PFSK-1 (cell line): ENCODE measurements around the gene OTOP3.

Experiments
- FOXP2 ChIP-seq: optimal IDR thresholded peaks from 2 replicates; pipeline ENCODE3; 2011; ENCODE audit warnings: borderline replicate concordance, control low read depth, inconsistent platforms; ENCODE audit not compliant: insufficient read depth; ENCODE audit errors: extremely low read length, extremely low read depth
- POLR2AphosphoS5 ChIP-seq: IDR thresholded peaks from 2 replicates; pipeline ENCODE4 v1.6.1; 2012; ENCODE audit warnings: low read depth, mild to moderate bottlenecking, control low read depth, low read length, moderate library complexity
- SIN3A ChIP-seq: IDR thresholded peaks from 2 replicates; pipeline ENCODE4 v1.6.1; 2012; ENCODE audit warnings: mild to moderate bottlenecking, low read length, moderate library complexity, borderline replicate concordance; ENCODE audit not compliant: insufficient read depth
- TAF1 ChIP-seq: IDR thresholded peaks from 2 replicates; pipeline ENCODE4 v1.6.1; 2012; ENCODE audit warnings: low read length, control low read depth, borderline replicate concordance; ENCODE audit not compliant: insufficient read depth
- TF ChIP-seq, protein P1 (sequence below), 2 experiments: IDR thresholded peaks; 2 replicates each; pipeline versions ENCODE4 v1.6.1 to v1.8.0; 2011 to 2012; ENCODE audit warnings: low read depth in 2 of 2, low read length in 2 of 2, control low read depth in 1 of 2, inconsistent platforms in 1 of 2, mild to moderate bottlenecking in 1 of 2, moderate library complexity in 1 of 2; ENCODE audit not compliant: insufficient read depth in 1 of 2

The OTOP3 gene

DNA sequence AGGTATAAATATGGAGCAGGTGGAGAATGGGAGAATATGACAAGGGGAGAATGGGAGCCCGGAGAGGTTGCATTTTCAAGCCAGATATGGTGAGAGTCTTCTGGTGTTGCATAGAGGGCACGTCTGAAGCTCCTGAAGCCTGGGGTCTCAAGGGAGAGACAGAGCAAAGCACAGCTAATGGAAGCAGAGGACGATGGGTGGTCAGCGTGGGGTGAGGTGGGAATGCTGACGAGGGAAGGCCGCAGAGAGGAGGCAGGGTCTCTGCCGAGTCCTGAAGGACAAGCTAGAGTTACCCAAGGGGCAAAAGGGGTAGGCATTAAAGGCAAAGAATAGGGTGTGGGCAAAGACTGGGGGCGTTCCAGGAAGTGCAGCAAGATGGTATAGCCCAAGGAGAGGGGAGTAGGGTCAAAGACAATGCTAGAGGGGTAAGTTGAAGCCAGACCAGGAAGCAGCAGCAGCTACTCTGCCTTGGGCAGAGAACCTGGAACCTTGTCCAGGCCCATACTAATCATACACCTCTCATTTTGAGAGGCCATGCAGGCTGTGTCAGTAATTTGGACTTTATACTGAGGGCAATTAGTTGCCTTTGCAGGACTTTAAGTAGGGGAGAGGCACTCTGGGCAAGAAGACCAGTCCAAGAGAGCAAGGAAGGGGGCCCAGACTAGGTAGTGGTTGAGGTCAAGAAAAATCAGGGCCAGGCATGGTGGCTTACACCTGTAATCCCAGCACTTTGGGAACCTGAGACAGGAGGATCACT, 2.7 kb downstream of the OTOP3 start:
- TF ChIP-seq FOXP2 (no peak), POLR2AphosphoS5 (no peak), SIN3A (no peak), TAF1 (no peak)
- TF ChIP-seq, protein P1, sequence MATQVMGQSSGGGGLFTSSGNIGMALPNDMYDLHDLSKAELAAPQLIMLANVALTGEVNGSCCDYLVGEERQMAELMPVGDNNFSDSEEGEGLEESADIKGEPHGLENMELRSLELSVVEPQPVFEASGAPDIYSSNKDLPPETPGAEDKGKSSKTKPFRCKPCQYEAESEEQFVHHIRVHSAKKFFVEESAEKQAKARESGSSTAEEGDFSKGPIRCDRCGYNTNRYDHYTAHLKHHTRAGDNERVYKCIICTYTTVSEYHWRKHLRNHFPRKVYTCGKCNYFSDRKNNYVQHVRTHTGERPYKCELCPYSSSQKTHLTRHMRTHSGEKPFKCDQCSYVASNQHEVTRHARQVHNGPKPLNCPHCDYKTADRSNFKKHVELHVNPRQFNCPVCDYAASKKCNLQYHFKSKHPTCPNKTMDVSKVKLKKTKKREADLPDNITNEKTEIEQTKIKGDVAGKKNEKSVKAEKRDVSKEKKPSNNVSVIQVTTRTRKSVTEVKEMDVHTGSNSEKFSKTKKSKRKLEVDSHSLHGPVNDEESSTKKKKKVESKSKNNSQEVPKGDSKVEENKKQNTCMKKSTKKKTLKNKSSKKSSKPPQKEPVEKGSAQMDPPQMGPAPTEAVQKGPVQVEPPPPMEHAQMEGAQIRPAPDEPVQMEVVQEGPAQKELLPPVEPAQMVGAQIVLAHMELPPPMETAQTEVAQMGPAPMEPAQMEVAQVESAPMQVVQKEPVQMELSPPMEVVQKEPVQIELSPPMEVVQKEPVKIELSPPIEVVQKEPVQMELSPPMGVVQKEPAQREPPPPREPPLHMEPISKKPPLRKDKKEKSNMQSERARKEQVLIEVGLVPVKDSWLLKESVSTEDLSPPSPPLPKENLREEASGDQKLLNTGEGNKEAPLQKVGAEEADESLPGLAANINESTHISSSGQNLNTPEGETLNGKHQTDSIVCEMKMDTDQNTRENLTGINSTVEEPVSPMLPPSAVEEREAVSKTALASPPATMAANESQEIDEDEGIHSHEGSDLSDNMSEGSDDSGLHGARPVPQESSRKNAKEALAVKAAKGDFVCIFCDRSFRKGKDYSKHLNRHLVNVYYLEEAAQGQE (IDR thresholded peaks at IDR 0.05; ENCODE audit: insufficient read depth in 1 of 2, low read depth in 2 of 2, low read length in 2 of 2), result no peak

DNA sequence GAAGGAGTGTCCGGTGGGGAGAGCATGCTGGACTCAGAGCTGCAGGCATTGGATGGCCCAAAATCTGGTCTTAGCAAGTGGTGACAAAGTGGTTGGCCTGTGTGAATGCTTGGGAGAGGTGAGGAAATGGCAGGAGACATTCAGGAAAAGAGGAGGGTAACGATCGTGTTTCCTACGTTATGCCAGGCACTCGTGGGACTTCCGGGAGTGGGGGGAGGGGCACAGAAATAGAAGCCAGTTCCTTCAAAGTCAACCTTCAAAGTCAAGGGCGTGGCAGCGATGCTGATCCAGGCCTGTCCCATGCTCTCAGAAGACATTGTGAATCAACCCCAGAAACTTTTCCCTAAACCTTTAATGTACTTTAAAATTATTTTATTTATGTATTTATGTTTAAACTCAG, 3.8 kb downstream of the OTOP3 start:
- TF ChIP-seq TAF1 (no peak), POLR2AphosphoS5 (no peak), SIN3A (no peak), FOXP2 (no peak)
- TF ChIP-seq, protein P1 (IDR thresholded peaks at IDR 0.05; ENCODE audit: insufficient read depth in 1 of 2, low read depth in 2 of 2, low read length in 2 of 2), result no peak

GRCh38 chr17:74941128-74941725, 5.5 kb downstream of the OTOP3 start:
- no peak for TF ChIP-seq POLR2AphosphoS5
- no peak for TF ChIP-seq FOXP2
- TF ChIP-seq TAF1, result no peak
- TF ChIP-seq, protein P1 (IDR thresholded peaks at IDR 0.05; ENCODE audit: insufficient read depth in 1 of 2, low read depth in 2 of 2, low read length in 2 of 2), result no peak
- no peak for TF ChIP-seq SIN3A

DNA sequence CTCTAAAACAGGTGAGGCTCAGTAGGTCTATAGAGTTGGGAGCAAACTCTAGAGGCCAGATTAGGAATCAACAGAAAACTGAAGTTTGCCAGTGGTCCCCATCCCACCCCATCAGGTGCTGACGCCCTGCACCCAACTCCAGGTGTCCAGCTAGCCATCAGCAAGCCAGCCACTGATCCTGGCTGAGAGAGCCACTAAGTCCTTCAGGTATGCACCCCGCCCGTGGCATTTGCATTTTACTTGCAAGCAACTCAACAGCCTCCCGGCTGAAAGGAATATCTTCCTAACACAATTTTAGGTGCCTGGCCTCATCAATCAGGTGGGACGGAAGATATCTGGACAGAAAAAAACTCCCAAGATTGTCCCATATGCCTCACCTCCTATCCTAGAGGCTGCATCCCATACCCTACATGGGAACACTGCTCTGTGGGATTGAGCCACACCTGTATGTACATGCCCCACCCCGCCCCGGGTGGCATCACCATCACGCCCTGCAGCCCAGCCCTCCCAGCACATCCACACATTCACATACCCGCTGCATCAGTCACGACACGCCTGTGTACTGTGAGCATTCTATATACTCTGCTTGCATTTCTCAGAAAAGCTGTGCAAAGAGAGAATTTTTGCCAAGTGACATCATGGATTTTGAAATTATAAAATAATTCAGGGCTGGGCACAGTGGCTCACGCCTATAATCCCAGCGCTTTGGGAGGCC, 8.3 kb downstream of the OTOP3 start:
- TF ChIP-seq TAF1 (no peak), SIN3A (no peak), POLR2AphosphoS5 (no peak), FOXP2 (no peak)
- TF ChIP-seq, protein P1 (IDR thresholded peaks at IDR 0.05; ENCODE audit: insufficient read depth in 1 of 2, low read depth in 2 of 2, low read length in 2 of 2), result no peak
